A549 (cell line): ENCODE data around the gene ACTR2. TPM values are rescaled to one million over a fixed set of nuclear protein-coding genes. Genes with fewer than 3 reads are reported as not detected.
"Not testable (repeated sequence)": the region's sequence is repeated elsewhere in the genome, so short reads cannot be mapped to it uniquely, and the experiment has no call there.

Source experiments
- ATAC-seq, 2 experiments: fragments of 200-7000 bp in 1 of 2; fragments of >200 bp in 1 of 2; cut with Nextera tagmentation in 1 of 2; cut with Tn5 transposase in 1 of 2; 3 replicates each; pipeline versions ENCODE4 v1.8.0 to v1.9.1; 2018 to 2020; ENCODE audit warnings: mild to moderate bottlenecking in 1 of 2, moderate library complexity in 1 of 2
- CTCF ChIA-PET: fragments of 300-600 bp; sonication (Branson Sonifier 250); formaldehyde crosslinking; extraction: SDS; loops from one replicate; lab custom pipeline; 2021; ENCODE audit warnings: antibody characterized with exemption, inconsistent platforms; lab: Yijun Ruan, JAX
- POLR2A ChIA-PET: fragments of 350-600 bp; formaldehyde crosslinking; extraction: SDS; loops from one replicate; lab custom pipeline; 2021; ENCODE audit warnings: antibody characterized with exemption, inconsistent platforms; lab: Yijun Ruan, JAX
- DNase-seq, 2 experiments: peaks; one replicate each; pipeline versions ENCODE4 v3.0.0 to v3.0.0-alpha.2; 2011 to 2016; ENCODE audit warnings: low read depth in 1 of 2, low spot score in 1 of 2
- FAIRE-seq: peaks from 2 replicates; lab custom pipeline; 2011; peaks lifted over from hg19 to GRCh38; lab: Jason Lieb, UNC
- H3K27ac ChIP-seq, 2 experiments: fragments of >200 bp; sonication (Bioruptor Twin); formaldehyde crosslinking; 3 replicates each; pipeline ENCODE4 v1.5.1; 2016 to 2017
- H3K4me1 ChIP-seq: fragments of >200 bp; sonication (Bioruptor Twin); formaldehyde crosslinking; 3 replicates; pipeline ENCODE4 v1.6.1; 2016
- H3K4me2 ChIP-seq: fragments of >200 bp; sonication (Bioruptor Twin); formaldehyde crosslinking; 3 replicates; pipeline ENCODE4 v1.6.1; 2016
- H3K4me3 ChIP-seq: fragments of >200 bp; sonication (Bioruptor Twin); formaldehyde crosslinking; 3 replicates; pipeline ENCODE4 v1.5.1; 2016
- H3K9me3 ChIP-seq: fragments of >200 bp; sonication (Bioruptor Twin); formaldehyde crosslinking; 3 replicates; pipeline ENCODE4 v1.6.1; 2016
- BCL3 ChIP-seq: fragments of >200 bp; sonication (Bioruptor Twin); formaldehyde crosslinking; IDR thresholded peaks from 3 replicates; pipeline ENCODE4 v1.6.1; 2016
- CBX2 ChIP-seq: fragments of 200-600 bp; sonication (generic); IDR thresholded peaks from 2 replicates; pipeline ENCODE4 v1.6.1; 2016; ENCODE audit warnings: low read depth, mild to moderate bottlenecking, borderline replicate concordance
- CEBPB ChIP-seq, 2 experiments: fragments of >200 bp in 1 of 2; sonication (Bioruptor Twin) in 1 of 2; formaldehyde crosslinking in 1 of 2; IDR thresholded peaks; 2 replicates each; pipeline ENCODE4 v1.6.1; 2012 to 2016
- CHD2 ChIP-seq: fragments of 150-350 bp; IDR thresholded peaks from 2 replicates; pipeline ENCODE4 v1.6.1; 2014; ENCODE audit warnings: low read length; ENCODE audit not compliant: partially characterized antibody
- EHMT2 ChIP-seq: fragments of 200-600 bp; sonication (generic); IDR thresholded peaks from 2 replicates; pipeline ENCODE4 v1.6.1; 2016; ENCODE audit warnings: antibody characterized with exemption, low read depth, mild to moderate bottlenecking, moderate library complexity
- ESRRA ChIP-seq: fragments of 150-350 bp; IDR thresholded peaks from 2 replicates; pipeline ENCODE4 v1.6.1; 2014; ENCODE audit warnings: mild to moderate bottlenecking, low read length, borderline replicate concordance
- FOXS1 ChIP-seq: fragments of 250-450 bp; sonication (Bioruptor Pico); IDR thresholded peaks from 2 replicates; pipeline ENCODE4 v1.5.0; 2020; ENCODE audit warnings: mild to moderate bottlenecking, moderate library complexity
- GATA3 ChIP-seq: IDR thresholded peaks from 2 replicates; pipeline ENCODE4 v1.6.1; 2012; ENCODE audit warnings: borderline replicate concordance
- HES2 ChIP-seq: fragments of >200 bp; sonication (Bioruptor Twin); formaldehyde crosslinking; IDR thresholded peaks from 2 replicates; pipeline ENCODE4 v1.6.1; 2016
- HEYL ChIP-seq: fragments of 250-450 bp; sonication (Bioruptor Pico); IDR thresholded peaks from 2 replicates; pipeline ENCODE4 v1.8.0; 2021; ENCODE audit warnings: mild to moderate bottlenecking, moderate library complexity
- KDM1A ChIP-seq: fragments of 200-600 bp; sonication (generic); IDR thresholded peaks from 2 replicates; pipeline ENCODE4 v1.6.1; 2016; ENCODE audit warnings: low read depth, mild to moderate bottlenecking
- MAFK ChIP-seq: fragments of 450-650 bp; IDR thresholded peaks from 2 replicates; pipeline ENCODE4 v1.6.1; 2014; ENCODE audit not compliant: partially characterized antibody
- MAX ChIP-seq: IDR thresholded peaks from 2 replicates; pipeline ENCODE4 v1.6.1; 2012
- MYC ChIP-seq: IDR thresholded peaks from 2 replicates; pipeline ENCODE4 v1.6.1; 2012; ENCODE audit warnings: mild to moderate bottlenecking, inconsistent platforms, low read length, improper control_type of control experiment, borderline replicate concordance
- NPAS2 ChIP-seq: fragments of 250-450 bp; sonication (Bioruptor Pico); IDR thresholded peaks from 2 replicates; pipeline ENCODE4 v1.8.0; 2022; ENCODE audit warnings: mild to moderate bottlenecking, moderate library complexity, borderline replicate concordance
- PHF8 ChIP-seq: fragments of 200-600 bp; sonication (generic); IDR thresholded peaks from 2 replicates; pipeline ENCODE4 v1.6.1; 2016; ENCODE audit warnings: low read depth, mild to moderate bottlenecking, antibody characterized with exemption, moderate library complexity, borderline replicate concordance
- POLR2A ChIP-seq: IDR thresholded peaks from 2 replicates; pipeline ENCODE4 v1.6.1; 2012; ENCODE audit warnings: mild to moderate bottlenecking, low read length
- RAD21 ChIP-seq, 2 experiments: fragments of >200 bp in 1 of 2; sonication (Bioruptor Twin) in 1 of 2; formaldehyde crosslinking in 1 of 2; IDR thresholded peaks in 1 of 2; conservative IDR thresholded peaks in 1 of 2; 2 replicates in 1 of 2; 3 replicates in 1 of 2; pipeline ENCODE4 v1.6.1; 2012 to 2018; ENCODE audit warnings: inconsistent platforms in 1 of 2
- RARB ChIP-seq: fragments of 250-450 bp; sonication (Bioruptor Pico); IDR thresholded peaks from 2 replicates; pipeline ENCODE4 v1.8.0; 2021; ENCODE audit warnings: mild to moderate bottlenecking, moderate library complexity
- RCOR1 ChIP-seq: fragments of 150-350 bp; IDR thresholded peaks from 2 replicates; pipeline ENCODE4 v1.6.1; 2014; ENCODE audit warnings: antibody characterized with exemption, low read length, low read depth
- SMC3 ChIP-seq: fragments of >200 bp; sonication (Bioruptor Twin); formaldehyde crosslinking; IDR thresholded peaks from 3 replicates; pipeline ENCODE4 v1.6.1; 2018; ENCODE audit warnings: inconsistent platforms
- TFCP2L1 ChIP-seq: fragments of 250-450 bp; sonication (Bioruptor Pico); IDR thresholded peaks from 2 replicates; pipeline ENCODE4 v1.5.0; 2021; ENCODE audit warnings: mild to moderate bottlenecking
- USF2 ChIP-seq: fragments of 450-650 bp; IDR thresholded peaks from 2 replicates; pipeline ENCODE4 v1.6.1; 2014; ENCODE audit warnings: antibody characterized with exemption
- WGBS: methylation state at CpG from one replicate; pipeline ENCODE4 v1.1.6; 2017; ENCODE audit errors: missing lambda C conversion rate; 5-methylcytosine and 5-hydroxymethylcytosine counted together
- polyA plus RNA-seq, 4 experiments: library from polyadenylated mRNA; depleted of rRNA in 3 of 4; stranded (reverse); fragments of >200 nt; fragmentation: RNase III in 1 of 4; extraction: RNeasy Plus Mini Kit Qiagen cat#74134 plus additional on column Dnase treatment in 1 of 4; gene quantifications; 2 replicates in 3 of 4; 3 replicates in 1 of 4; pipeline ENCODE4 v1.2.3, GENCODE V29; 2011 to 2017

ACTR2 gene
- polyA plus RNA-seq, 2 of the 4 experiments (the other 2 are of a cell fraction) = 270 to 278 TPM

- H3K27ac ChIP-seq = no peak overlapping the region
- TF ChIP-seq FOXS1 (CRISPR knock-in tag) (no peak), USF2 (no peak), TFCP2L1 (no peak), MAX (no peak), CHD2 (no peak), POLR2A (no peak), ESRRA (no peak), KDM1A (no peak), CEBPB (IDR thresholded peaks at IDR 0.05) (no peak), HES2 (no peak), MYC (no peak)
- TF ChIP-seq, all 56 proteins: peak for 0
- DNase-seq (no peak), FAIRE-seq (no peak), ATAC-seq (no peak)
- ChIA-PET CTCF (interaction anchor here (2.0 kb wide), 1 partner anchor 11 kb away, joined by 6 read pairs; the partner anchor contains the start of gene ACTR2), POLR2A (interaction anchor here (2.0 to 2.1 kb wide), 2 partner anchors 12 to 86 kb away, joined by 4 to 15 read pairs; partner anchors contain the start of genes ACTR2 and RAB1A)
- WGBS = 90% methylated on average over 3 of the region's 3 CpGs
- Histone ChIP-seq H3K9me3 (no peaks in the 10 kb centered on the region), H3K4me1 (no peaks in the 10 kb centered on the region), H3K4me3 (no peak overlapping the region), H3K4me2 (no peak overlapping the region)
Measured at GRCh38 chr2:65215946-65216345, 11.7 kb upstream of the ACTR2 start.

- DNase-seq = no peak
- Histone ChIP-seq H3K27ac (no peak overlapping the region), H3K4me1 (no peaks in the 10 kb centered on the region), H3K4me3 (no peak overlapping the region), H3K4me2 (no peak overlapping the region), H3K9me3 (no peaks in the 10 kb centered on the region)
- TF ChIP-seq RAD21 (conservative IDR thresholded peaks at IDR 0.05 in 1 of 2, IDR thresholded peaks at IDR 0.05 in 1 of 2) (no peak), SMC3 (no peak), FOXS1 (CRISPR knock-in tag) (no peak), PHF8 (no peak), HEYL (CRISPR knock-in tag) (no peak), CBX2 (no peak), NPAS2 (no peak), GATA3 (no peak), BCL3 (no peak), EHMT2 (no peak), RARB (CRISPR knock-in tag) (no peak), RCOR1 (no peak), MAFK (no peak)
- ChIA-PET POLR2A (no interaction called here), CTCF (no interaction called here)
- no peak for FAIRE-seq
- no peak for ATAC-seq
- 80% methylated on average over 3 of the region's 3 CpGs for WGBS
Measured at GRCh38 chr2:65220432-65221131, 7.0 kb upstream of the ACTR2 start.

- POLR2A ChIA-PET, H3K4me1 ChIP-seq, FAIRE-seq, H3K4me2 ChIP-seq, DNase-seq, H3K27ac ChIP-seq, H3K4me3 ChIP-seq, H3K9me3 ChIP-seq, ATAC-seq: not testable (repeated sequence)
- CTCF ChIA-PET = interaction anchor here (2.0 kb wide), 1 partner anchor 34 kb away, joined by 5 read pairs; no protein-coding TSS in a partner anchor
- WGBS = 92% methylated on average over 8 of the region's 8 CpGs
Measured at GRCh38 chr2:65221275-65221674, 6.4 kb upstream of the ACTR2 start.
